ENCODE data around the gene OR2AG1.

OR2AG1 gene

GRCh38 chr11:6755953-6756347, 26.9 kb upstream of the OR2AG1 start:
- no peak for TF ChIP-seq CTCF (conservative IDR thresholded peaks at IDR 0.05)
- no peak overlapping the region for H3K27ac ChIP-seq

- peak; percentile 83 for TF ChIP-seq CTCF (conservative IDR thresholded peaks at IDR 0.05)
- H3K27ac ChIP-seq: no peak overlapping the region
These were observed 25.4 kb upstream of the OR2AG1 start for GRCh38 chr11:6757373-6757967.

- H3K27ac ChIP-seq: no peak within 1 kb of the TSS
These were observed 10.6 kb upstream of the OR2AG1 start, which contains the start of gene OR2AG2 for GRCh38 chr11:6771926-6772893. TSS of gene OR2AG2 (minus strand) at chr11:6771976. CDS start at chr11:6768957, 3,019 bp downstream.

DNA sequence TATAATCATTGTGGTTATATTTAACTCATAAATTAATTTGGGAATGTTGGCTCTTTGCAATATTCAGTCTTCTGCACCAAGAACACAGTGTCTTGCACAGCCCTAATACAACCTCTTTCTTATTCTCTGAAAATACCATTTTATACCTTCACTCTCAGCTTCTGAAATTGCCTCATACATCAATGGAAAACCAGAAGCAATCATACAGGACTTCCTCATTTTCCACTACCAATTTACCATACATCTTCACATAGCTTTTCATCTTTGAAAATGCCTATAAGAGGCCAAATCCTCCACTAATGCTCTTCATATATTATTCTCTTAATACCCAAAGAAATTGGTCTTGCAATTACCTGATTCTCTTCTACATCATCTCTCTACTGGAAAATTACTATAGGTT, 4.3 kb upstream of the OR2AG1 start:
- H3K27ac ChIP-seq: no peak overlapping the region
- TF ChIP-seq CTCF (conservative IDR thresholded peaks at IDR 0.05): no peak

More at GRCh38 chr11:6771926-6772893, 10.6 kb upstream of the OR2AG1 start, which contains the start of gene OR2AG2:
- no peak for TF ChIP-seq CTCF (conservative IDR thresholded peaks at IDR 0.05)

DNA sequence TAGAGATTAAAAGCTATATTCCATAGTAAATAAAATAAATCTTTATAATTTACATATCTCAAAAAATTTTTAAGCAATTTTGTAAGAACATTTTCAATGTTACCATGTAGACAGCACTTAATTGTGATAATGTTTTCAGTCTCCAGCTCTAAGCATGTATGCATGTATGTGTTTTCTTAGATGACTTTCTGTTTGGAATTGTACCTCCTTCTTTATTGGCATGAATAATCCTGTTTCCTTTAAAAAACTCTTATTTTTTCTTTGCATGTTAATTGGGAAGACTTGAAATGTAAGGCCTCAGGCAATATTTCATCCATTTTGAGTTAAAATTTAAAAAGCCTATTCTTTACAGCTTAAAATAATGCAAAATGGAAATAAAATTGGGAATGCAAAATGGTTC, 2.0 kb upstream of the OR2AG1 start:
- TF ChIP-seq CTCF (conservative IDR thresholded peaks at IDR 0.05): no peak
- no peak overlapping the region for H3K27ac ChIP-seq

- TF ChIP-seq CTCF (conservative IDR thresholded peaks at IDR 0.05): no peak
- no peak overlapping the region for H3K27ac ChIP-seq
These were observed 7.7 kb downstream of the OR2AG1 start for GRCh38 chr11:6790546-6790945.

DNA sequence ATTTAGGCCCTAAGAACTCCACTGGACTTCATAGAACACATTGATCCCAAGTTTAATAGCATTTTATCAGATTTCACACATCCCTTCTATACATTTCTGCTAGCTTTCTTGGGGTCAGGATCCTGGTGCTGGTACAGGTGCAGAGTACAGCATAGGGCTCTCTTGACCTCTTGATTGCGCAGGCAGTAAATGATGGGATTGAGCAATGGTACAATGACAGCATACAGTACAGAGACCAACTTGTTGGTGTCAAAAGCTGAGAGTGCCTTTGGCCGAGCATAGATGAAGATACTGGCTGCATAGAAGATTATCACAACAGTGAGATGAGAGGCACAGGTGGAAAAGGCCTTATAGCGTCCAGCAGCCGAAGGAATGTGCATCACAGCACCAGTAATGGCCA, 11.8 kb downstream of the OR2AG1 start:
- no peak overlapping the region for H3K27ac ChIP-seq
- no peak for TF ChIP-seq CTCF (conservative IDR thresholded peaks at IDR 0.05)

Data from VCaP (cell line).